Chondrocyte (in vitro differentiated cells): ENCODE measurements around the gene ZNF672. TPM values are rescaled to one million over a fixed set of nuclear protein-coding genes. Genes with fewer than 3 reads are reported as not detected.
"Not testable (repeated sequence)": the region's sequence is repeated elsewhere in the genome, so short reads cannot be mapped to it uniquely, and the experiment has no call there.

Source experiments
- DNase-seq: peaks from one replicate; pipeline ENCODE4 v3.0.0; 2021; ENCODE audit warnings: mixed read lengths, low spot score
- H3K27ac Mint-ChIP-seq: one replicate; pipeline ENCODE4 v1.8.0; 2021; ENCODE audit warnings: mild to moderate bottlenecking, moderate library complexity, mixed read lengths; ENCODE audit not compliant: unreplicated experiment
- H3K27me3 Mint-ChIP-seq: 2 replicates; pipeline ENCODE4 v1.8.0; 2021; ENCODE audit warnings: low read depth, mixed read lengths
- H3K36me3 Mint-ChIP-seq: 2 replicates; pipeline ENCODE4 v1.8.0; 2021; ENCODE audit warnings: low read depth, mixed read lengths
- H3K4me1 Mint-ChIP-seq: 2 replicates; pipeline ENCODE4 v1.8.0; 2021; ENCODE audit warnings: low read depth, mild to moderate bottlenecking, mixed read lengths
- H3K4me3 Mint-ChIP-seq: one replicate; pipeline ENCODE4 v1.8.0; 2021; ENCODE audit warnings: mild to moderate bottlenecking, moderate library complexity, mixed read lengths; ENCODE audit not compliant: unreplicated experiment
- H3K9me3 Mint-ChIP-seq: 2 replicates; pipeline ENCODE4 v1.8.0; 2021; ENCODE audit warnings: low read depth, mixed read lengths
- CTCF ChIP-seq: fragments of 200-600 bp; sonication (generic); IDR thresholded peaks from 2 replicates; pipeline ENCODE4 v1.5.0; 2021; ENCODE audit warnings: antibody characterized with exemption, mild to moderate bottlenecking, moderate library complexity
- total RNA-seq: library from RNA; stranded (reverse); gene quantifications from 3 replicates; pipeline ENCODE4 v1.2.1, GENCODE V29; 2021

The ZNF672 gene
- total RNA-seq, 1 donor from 2014 or later, result 17.1 TPM

- H3K4me3 Mint-ChIP-seq, result no peak overlapping the region
- peaks cover 9% of the 10 kb centered on the region for H3K4me1 Mint-ChIP-seq
- no peak overlapping the region for H3K27ac Mint-ChIP-seq
- H3K27me3 Mint-ChIP-seq, result peaks cover 12% of the 10 kb centered on the region
- DNase-seq, result no peak
- no peaks in the 10 kb centered on the region for H3K9me3 Mint-ChIP-seq
- H3K36me3 Mint-ChIP-seq, result no peaks in the 10 kb centered on the region
- no peak for TF ChIP-seq CTCF
These were observed 48.3 kb downstream of the ZNF672 start for GRCh38 chr1:248886237-248886895.

DNA sequence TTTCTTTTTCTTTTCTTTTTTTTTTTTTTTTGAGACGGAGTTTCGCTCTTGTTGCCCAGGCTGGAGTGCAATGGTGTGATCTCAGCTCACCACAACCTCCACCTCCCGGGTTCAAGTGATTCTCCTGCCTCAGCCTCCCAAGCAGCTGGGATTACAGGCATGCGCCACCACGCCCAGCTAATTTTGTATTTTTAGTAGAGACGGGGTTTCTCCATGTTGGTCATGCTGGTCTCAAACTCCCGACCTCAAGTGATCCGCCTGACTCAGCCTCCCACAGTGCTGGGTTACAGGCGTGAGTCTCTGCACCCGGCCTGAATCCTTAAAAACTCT is 51.9 kb downstream of the ZNF672 start:
- not testable (repeated sequence) for H3K4me3 Mint-ChIP-seq, H3K27ac Mint-ChIP-seq, DNase-seq, H3K36me3 Mint-ChIP-seq, H3K4me1 Mint-ChIP-seq, H3K9me3 Mint-ChIP-seq
- peaks cover 27% of the 10 kb centered on the region for H3K27me3 Mint-ChIP-seq

GRCh38 chr1:248890549-248891498 is 52.8 kb downstream of the ZNF672 start:
- Mint-ChIP-seq H3K9me3 (no peaks in the 10 kb centered on the region), H3K36me3 (no peaks in the 10 kb centered on the region), H3K4me1 (peaks cover 9% of the 10 kb centered on the region), H3K4me3 (no peak overlapping the region), H3K27me3 (peaks cover 30% of the 10 kb centered on the region), H3K27ac (no peak overlapping the region)
- TF ChIP-seq CTCF, result no peak
- no peak for DNase-seq

GRCh38 chr1:248891758-248892157 is 53.7 kb downstream of the ZNF672 start:
- Mint-ChIP-seq H3K4me1 (peaks cover under 1% of the 10 kb centered on the region), H3K36me3 (no peaks in the 10 kb centered on the region), H3K4me3 (no peak overlapping the region), H3K27ac (no peak overlapping the region), H3K27me3 (peaks cover 35% of the 10 kb centered on the region), H3K9me3 (no peaks in the 10 kb centered on the region)
- no peak for DNase-seq
- no peak for TF ChIP-seq CTCF

DNA sequence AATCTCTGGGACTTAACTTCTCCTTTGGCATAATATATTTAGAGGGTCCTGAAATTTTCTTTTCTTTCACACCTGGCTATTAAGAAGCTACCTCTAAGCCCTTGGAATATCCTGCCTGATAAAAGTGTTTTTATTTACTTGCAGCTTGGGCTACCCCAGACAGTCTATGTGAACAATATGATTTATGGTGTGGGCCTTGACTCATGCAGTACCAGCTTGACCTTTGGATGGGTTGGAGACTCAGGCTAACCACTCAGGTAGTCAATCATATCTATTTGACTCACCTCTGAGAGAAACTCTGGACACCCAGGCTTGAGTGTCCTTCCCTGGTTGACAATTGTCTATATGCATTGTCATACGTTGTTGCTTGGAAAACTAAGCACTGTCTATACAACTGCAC is 54.6 kb downstream of the ZNF672 start:
- H3K4me3 Mint-ChIP-seq, result no peak overlapping the region
- no peaks in the 10 kb centered on the region for H3K9me3 Mint-ChIP-seq
- no peak for TF ChIP-seq CTCF
- H3K27ac Mint-ChIP-seq, result no peak overlapping the region
- H3K4me1 Mint-ChIP-seq, result no peaks in the 10 kb centered on the region
- peaks cover 39% of the 10 kb centered on the region for H3K27me3 Mint-ChIP-seq
- H3K36me3 Mint-ChIP-seq, result no peaks in the 10 kb centered on the region
- no peak for DNase-seq
